IMR-90 (cell line): ENCODE data around the gene CERK. TPM values are rescaled to one million over a fixed set of nuclear protein-coding genes. Genes with fewer than 3 reads are reported as not detected.
A peak's percentile ranks its signal among the peaks of the same experiment; 100 is the strongest.

Experiments
- ATAC-seq: fragments of 200-7000 bp; cut with Tn5 transposase; 2 replicates; pipeline ENCODE4 v1.9.1; 2020; ENCODE audit warnings: low read depth, mild to moderate bottlenecking, moderate library complexity
- BruUV-seq: library from RNA; stranded (reverse); fragments of 400-500 nt; replicated peaks from 2 replicates; lab custom pipeline; 2021; lab: Mats Ljungman, UMichigan
- CTCF ChIA-PET: fragments of 300-600 bp; formaldehyde crosslinking; extraction: SDS; loops from one replicate; lab custom pipeline; 2021; ENCODE audit warnings: antibody characterized with exemption; lab: Yijun Ruan, JAX
- POLR2A ChIA-PET: fragments of 300-600 bp; sonication (Branson Sonifier 250); formaldehyde crosslinking; loops from one replicate; lab custom pipeline; 2022; ENCODE audit warnings: antibody characterized with exemption; ENCODE audit not compliant: unreplicated experiment; lab: Charles Lee
- DNase-seq: peaks from one replicate; pipeline ENCODE4 v3.0.0; 2013
- H2AFZ ChIP-seq: replicated peaks from 2 replicates; pipeline ENCODE3; 2013; ENCODE audit warnings: low read length, mild to moderate bottlenecking; ENCODE audit not compliant: poor library complexity
- H2AK5ac ChIP-seq: 2 replicates; pipeline ENCODE4 v1.6.1; 2013; ENCODE audit warnings: low read depth, low read length, inconsistent platforms
- H2AK9ac ChIP-seq: replicated peaks from 2 replicates; pipeline ENCODE3; 2013; ENCODE audit warnings: mild to moderate bottlenecking, low read depth, low read length, moderate library complexity; ENCODE audit not compliant: poor library complexity
- H2BK120ac ChIP-seq: 2 replicates; pipeline ENCODE4 v1.6.1; 2013; ENCODE audit warnings: low read depth, low read length, inconsistent platforms
- H2BK15ac ChIP-seq: 3 replicates; pipeline ENCODE4 v1.6.1; 2013; ENCODE audit warnings: low read depth, low read length, inconsistent platforms
- H2BK20ac ChIP-seq: 2 replicates; pipeline ENCODE4 v1.6.1; 2013; ENCODE audit warnings: low read depth, mild to moderate bottlenecking, inconsistent platforms, low read length, moderate library complexity
- H2BK5ac ChIP-seq: 2 replicates; pipeline ENCODE4 v1.6.1; 2013; ENCODE audit warnings: mild to moderate bottlenecking, low read depth, low read length, inconsistent platforms; ENCODE audit not compliant: poor library complexity, severe bottlenecking
- H3K14ac ChIP-seq: replicated peaks from 2 replicates; pipeline ENCODE4 v1.6.1; 2013; ENCODE audit warnings: low read depth, low read length, inconsistent platforms
- H3K18ac ChIP-seq: 2 replicates; pipeline ENCODE4 v1.6.1; 2013; ENCODE audit warnings: low read depth, low read length, control low read depth
- H3K23ac ChIP-seq: 2 replicates; pipeline ENCODE4 v1.6.1; 2013; ENCODE audit warnings: low read depth, low read length, inconsistent platforms
- H3K27ac ChIP-seq: 2 replicates; pipeline ENCODE4 v1.5.1; 2013; ENCODE audit warnings: mild to moderate bottlenecking, control low read depth, low read length; ENCODE audit not compliant: insufficient read depth
- H3K27me3 ChIP-seq: 2 replicates; pipeline ENCODE4 v1.6.1; 2013; ENCODE audit warnings: low read length; ENCODE audit not compliant: control insufficient read depth, insufficient read depth
- H3K36me3 ChIP-seq: 2 replicates; pipeline ENCODE4 v1.6.1; 2013; ENCODE audit warnings: low read length, mixed read lengths; ENCODE audit not compliant: control insufficient read depth, insufficient read depth
- H3K4ac ChIP-seq: 2 replicates; pipeline ENCODE4 v1.6.1; 2013; ENCODE audit warnings: low read depth, low read length, inconsistent platforms
- H3K4me1 ChIP-seq: 2 replicates; pipeline ENCODE4 v1.6.1; 2013; ENCODE audit warnings: low read length, mixed read lengths; ENCODE audit not compliant: control insufficient read depth, insufficient read depth
- H3K4me2 ChIP-seq: 2 replicates; pipeline ENCODE4 v1.6.1; 2013; ENCODE audit warnings: low read depth, mild to moderate bottlenecking, control low read depth, low read length, moderate library complexity
- H3K4me3 ChIP-seq: 2 replicates; pipeline ENCODE4 v1.5.1; 2013; ENCODE audit warnings: low read depth, mild to moderate bottlenecking, control low read depth, low read length, moderate library complexity; ENCODE audit not compliant: insufficient read depth
- H3K56ac ChIP-seq: 2 replicates; pipeline ENCODE4 v1.6.1; 2013; ENCODE audit warnings: low read length, inconsistent platforms; ENCODE audit not compliant: insufficient read depth; ENCODE audit errors: extremely low read depth
- H3K79me1 ChIP-seq, 2 experiments: 2 replicates each; pipeline ENCODE4 v1.6.1; 2013; ENCODE audit warnings: low read length in 2 of 2, inconsistent platforms in 1 of 2, low read depth in 1 of 2
- H3K9ac ChIP-seq: 2 replicates; pipeline ENCODE4 v1.6.1; 2013; ENCODE audit warnings: low read depth, low read length, control low read depth
- H3K9me1 ChIP-seq: 2 replicates; pipeline ENCODE4 v1.6.1; 2013; ENCODE audit warnings: low read length, inconsistent platforms; ENCODE audit not compliant: insufficient read depth
- H3K9me3 ChIP-seq: 2 replicates; pipeline ENCODE4 v1.6.1; 2013; ENCODE audit warnings: low read length; ENCODE audit not compliant: control insufficient read depth, insufficient read depth
- H4K20me1 ChIP-seq: 2 replicates; pipeline ENCODE4 v1.6.1; 2013; ENCODE audit warnings: low read length, inconsistent platforms; ENCODE audit not compliant: insufficient read depth
- H4K5ac ChIP-seq: 2 replicates; pipeline ENCODE4 v1.6.1; 2013; ENCODE audit warnings: mild to moderate bottlenecking, low read depth, low read length, control low read depth
- H4K8ac ChIP-seq, 2 experiments: 2 replicates each; pipeline ENCODE4 v1.6.1; 2013; ENCODE audit warnings: low read depth in 2 of 2, low read length in 2 of 2, control low read depth in 1 of 2, inconsistent platforms in 1 of 2
- H4K91ac ChIP-seq: 2 replicates; pipeline ENCODE4 v1.6.1; 2013; ENCODE audit warnings: low read depth, low read length, inconsistent platforms; ENCODE audit not compliant: insufficient read depth
- MAFK ChIP-seq: IDR thresholded peaks from 2 replicates; pipeline ENCODE4 v1.6.1; 2012; ENCODE audit warnings: low read depth, low read length, improper control_type of control experiment
- MAZ ChIP-seq: IDR thresholded peaks from 2 replicates; pipeline ENCODE4 v1.6.1; 2012; ENCODE audit warnings: low read depth, mild to moderate bottlenecking, low read length, improper control_type of control experiment, moderate library complexity, borderline replicate concordance
- WGBS, 2 experiments: methylation state at CpG; one replicate each; pipeline versions ENCODE4 v1.1.5 to v1.1.7; 2013; ENCODE audit warnings: missing lambda C conversion rate in 2 of 2; ENCODE audit not compliant: insufficient read length in 1 of 2; ENCODE audit errors: extremely low coverage in 2 of 2; 5-methylcytosine and 5-hydroxymethylcytosine counted together
- dilution Hi-C: fragments of 300-500 bp; cut with HindIII; formaldehyde crosslinking; loops from one replicate; pipeline ENCODE4 v1.14.3; 2018; ENCODE audit warnings: low sequenced_read_pairs; ENCODE audit not compliant: unreplicated experiment
- in situ Hi-C: fragments of 300-500 bp; cut with MboI; formaldehyde crosslinking; loops from 3 replicates; pipeline ENCODE4 v1.14.3; 2019; ENCODE audit warnings: low sequenced_read_pairs, inconsistent platforms, mixed read lengths
- intact Hi-C: fragments of 100-400 bp; cut with micrococcal nuclease; formaldehyde crosslinking; loops from 2 replicates; pipeline ENCODE4 v1.10.0; 2022
- polyA plus RNA-seq, 3 experiments: library from polyadenylated mRNA; depleted of rRNA; stranded (reverse); fragments of >200 nt; gene quantifications; 2 replicates each; pipeline ENCODE4 v1.2.3, GENCODE V29; 2012; ENCODE audit warnings: low replicate concordance in 1 of 3
- total RNA-seq: library from RNA; depleted of rRNA; stranded (reverse); fragments of >200 nt; gene quantifications from 2 replicates; pipeline ENCODE4 v1.2.3, GENCODE V29; 2012

Gene CERK
- total and polyA plus RNA-seq, 2 of the 4 experiments (the other 2 are of a cell fraction), result 25.3 to 38.7 TPM

DNA sequence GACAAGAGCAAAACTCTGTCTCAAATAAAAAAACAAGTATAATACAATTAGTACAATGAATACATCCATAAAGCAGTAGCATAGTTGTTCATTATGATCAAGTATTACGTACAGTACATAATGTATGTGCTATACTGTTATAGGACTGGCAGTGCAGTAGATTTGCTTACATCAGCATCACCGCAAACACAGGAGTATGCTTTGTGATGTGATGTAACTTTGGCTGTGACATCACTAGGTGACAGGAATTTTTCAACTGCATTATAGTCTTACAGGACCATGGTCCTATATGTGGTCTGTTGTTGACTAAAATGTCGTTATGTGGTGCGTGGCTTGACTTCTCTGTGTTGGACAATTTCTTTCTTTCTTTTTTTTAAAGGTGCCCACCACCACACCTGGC is 41.0 kb upstream of the CERK start:
- Histone ChIP-seq H2BK15ac (no peak overlapping the region), H3K27me3 (no peaks in the 10 kb centered on the region), H2AFZ (no peak overlapping the region), H4K91ac (no peak overlapping the region), H3K9me1 (peaks cover 26% of the 10 kb centered on the region), H3K4me3 (no peak overlapping the region), H2AK5ac (no peak overlapping the region), H2BK5ac (no peak overlapping the region), H3K23ac (no peak overlapping the region), H2BK120ac (no peak overlapping the region), H3K4ac (no peak overlapping the region), H4K8ac (no peak overlapping the region), H4K20me1 (peaks cover 52% of the 10 kb centered on the region), H2AK9ac (no peak overlapping the region), H2BK20ac (no peak overlapping the region), H3K27ac (no peak overlapping the region), H3K14ac (no peak overlapping the region), H3K56ac (no peak overlapping the region), H3K36me3 (no peaks in the 10 kb centered on the region), H3K4me1 (peaks cover 8% of the 10 kb centered on the region; the same call in 1 of the 2 replicates), H3K18ac (no peak overlapping the region), H4K5ac (no peak overlapping the region), H3K9me3 (no peaks in the 10 kb centered on the region), H3K9ac (no peak overlapping the region), H3K4me2 (no peak overlapping the region), H3K79me1 (peaks cover 50 to 86% of the 10 kb centered on the region in 2 experiments)
- TF ChIP-seq MAZ (no peak), MAFK (peak; percentile 76)
- in situ Hi-C loops, result no loop called here
- no peak for ATAC-seq
- intact Hi-C loops, result no loop called here
- no TSS peak for BruUV-seq
- CTCF ChIA-PET, result no interaction called here
- WGBS, 2 experiments, result no CpG with 5 or more reads among the region's 4 CpGs
- POLR2A ChIA-PET, result no interaction called here
- dilution Hi-C loops, result no loop called here
- no peak for DNase-seq
